Stomach (tissue), 9 donors: ENCODE results near the gene SMYD3. TPM values are rescaled to one million over a fixed set of nuclear protein-coding genes. Genes with fewer than 3 reads are reported as not detected.

Experiments
- DNase-seq, 2 donors: peaks; one replicate each; pipeline versions ENCODE4 v3.0.0 to v3.0.0-alpha.2; 2013 to 2019
- H3K27ac ChIP-seq, 5 donors: fragments of 200-600 bp in 4 of 5; sonication (generic) in 4 of 5; one replicate each; pipeline ENCODE4 v1.5.1; 2013 to 2019; ENCODE audit warnings: mild to moderate bottlenecking in 1 of 5, moderate library complexity in 1 of 5
- H3K27me3 ChIP-seq, 3 donors: fragments of 200-600 bp; sonication (generic); one replicate each; pipeline ENCODE4 v1.5.1; 2017 to 2019; ENCODE audit warnings: mixed run types in 1 of 3
- H3K36me3 ChIP-seq, 4 donors: fragments of 200-600 bp; sonication (generic); 1 replicate in 3 of 4; 2 replicates in 1 of 4; pipeline ENCODE4 v1.5.1; 2016 to 2019
- H3K4me1 ChIP-seq, 4 donors: fragments of 200-600 bp; sonication (generic); one replicate each; pipeline ENCODE4 v1.5.1; 2016 to 2019
- H3K4me3 ChIP-seq, 4 donors: fragments of 200-600 bp; sonication (generic) in 3 of 4; one replicate each; pipeline ENCODE4 v1.5.1; 2016 to 2019; ENCODE audit warnings: mild to moderate bottlenecking in 1 of 4
- H3K9me3 ChIP-seq, 4 donors: fragments of 200-600 bp; sonication (generic); one replicate each; pipeline ENCODE4 v1.5.1; 2016 to 2019
- EP300 ChIP-seq: sonication (generic); formaldehyde crosslinking; IDR thresholded peaks from one replicate; pipeline ENCODE4 v1.6.1; 2017; ENCODE audit warnings: antibody characterized with exemption
- POLR2A ChIP-seq, 4 donors: fragments of 450-650 bp; IDR thresholded peaks; one replicate each; pipeline ENCODE4 v1.6.1; 2016; ENCODE audit warnings: antibody characterized with exemption in 4 of 4, control low read depth in 2 of 4, mild to moderate bottlenecking in 1 of 4, moderate library complexity in 1 of 4
- POLR2AphosphoS5 ChIP-seq, 3 donors: sonication (generic); formaldehyde crosslinking; IDR thresholded peaks; one replicate each; pipeline ENCODE4 v1.6.1; 2016; ENCODE audit warnings: antibody characterized with exemption in 3 of 3
- WGBS, 5 donors: extraction: QIAGEN DNeasy Blood & Tissue Kit in 3 of 5; methylation state at CpG; one replicate each; pipeline versions ENCODE4 v1.1.5 to v1.1.7; 2013 to 2018; 5-methylcytosine and 5-hydroxymethylcytosine counted together
- intact Hi-C: fragments of 100-400 bp; cut with DNase I; formaldehyde crosslinking; loops from one replicate; pipeline ENCODE4 v1.15.1; 2023; ENCODE audit warnings: low total_unique reads
- polyA plus RNA-seq, 3 donors: library from polyadenylated mRNA; stranded (reverse); fragments of 200-250 nt; gene quantifications; one replicate each; pipeline ENCODE4 v1.2.3, GENCODE V29; 2013
- total RNA-seq, 5 donors: library from RNA; depleted of rRNA; stranded (reverse); fragments of >200 nt; gene quantifications; one replicate each; pipeline versions ENCODE4 v1.1.0 to v1.2.3, GENCODE V29; 2014 to 2016
- TF ChIP-seq, protein P1 (sequence below), 7 experiments: fragments of 450-650 bp in 4 of 7; fragments of 200-600 bp in 3 of 7; sonication (generic) in 3 of 7; IDR thresholded peaks; one replicate each; pipeline ENCODE4 v1.5.1; 2016 to 2019; ENCODE audit warnings: antibody characterized with exemption in 7 of 7, control low read depth in 2 of 7, mild to moderate bottlenecking in 1 of 7
- donor health status: healthy with polysubstance abuse.
- donor health status: Bipolar disorder and iron deficiency.
- donor health status: healthy.

SMYD3 gene
- total and polyA plus RNA-seq, 8 donors: 6.4 to 196 (median 27.8) TPM

DNA sequence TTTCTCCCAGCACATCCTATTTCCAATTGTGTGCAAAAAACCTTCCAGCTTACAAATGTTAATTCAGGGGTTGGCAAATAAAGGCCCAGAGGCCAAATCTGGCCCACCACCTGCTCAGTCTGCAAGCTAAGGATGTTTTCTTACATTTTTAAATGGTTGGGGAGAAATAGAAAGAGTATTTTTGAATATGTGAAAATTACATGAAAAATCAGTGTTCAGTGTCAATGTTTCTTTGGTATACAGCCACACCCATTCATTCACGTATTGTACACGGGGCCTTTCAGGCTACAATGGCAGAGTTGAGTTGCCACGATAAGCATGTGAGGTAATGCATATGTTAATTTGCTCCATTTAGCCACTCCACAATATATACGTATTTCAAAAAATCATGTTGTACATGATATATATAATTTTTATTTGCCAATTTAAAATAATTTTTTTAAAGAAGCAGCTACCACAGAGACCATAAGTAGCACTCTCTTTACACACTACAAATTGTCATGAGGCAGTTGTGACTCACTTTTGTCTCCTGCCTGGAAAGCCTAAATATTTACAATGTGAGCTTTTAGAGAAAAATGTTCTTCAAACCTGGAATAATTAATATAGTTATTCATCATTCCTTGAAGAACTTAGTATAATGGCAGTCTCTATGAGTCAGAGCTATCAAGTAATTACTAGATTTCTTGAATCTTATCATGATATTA lies 189.6 kb downstream of the SMYD3 start:
- no peaks in the 10 kb centered on the region for H3K9me3 ChIP-seq
- 87 to 92% (median 89%) methylated on average over 4 of the region's 4 CpGs for WGBS, 5 donors
- no peak for DNase-seq
- no peaks in the 10 kb centered on the region for H3K4me1 ChIP-seq
- TF ChIP-seq POLR2A (IDR thresholded peaks at IDR 0.05): no peak
- TF ChIP-seq POLR2AphosphoS5 (IDR thresholded peaks at IDR 0.05): no peak
- TF ChIP-seq, protein P1, sequence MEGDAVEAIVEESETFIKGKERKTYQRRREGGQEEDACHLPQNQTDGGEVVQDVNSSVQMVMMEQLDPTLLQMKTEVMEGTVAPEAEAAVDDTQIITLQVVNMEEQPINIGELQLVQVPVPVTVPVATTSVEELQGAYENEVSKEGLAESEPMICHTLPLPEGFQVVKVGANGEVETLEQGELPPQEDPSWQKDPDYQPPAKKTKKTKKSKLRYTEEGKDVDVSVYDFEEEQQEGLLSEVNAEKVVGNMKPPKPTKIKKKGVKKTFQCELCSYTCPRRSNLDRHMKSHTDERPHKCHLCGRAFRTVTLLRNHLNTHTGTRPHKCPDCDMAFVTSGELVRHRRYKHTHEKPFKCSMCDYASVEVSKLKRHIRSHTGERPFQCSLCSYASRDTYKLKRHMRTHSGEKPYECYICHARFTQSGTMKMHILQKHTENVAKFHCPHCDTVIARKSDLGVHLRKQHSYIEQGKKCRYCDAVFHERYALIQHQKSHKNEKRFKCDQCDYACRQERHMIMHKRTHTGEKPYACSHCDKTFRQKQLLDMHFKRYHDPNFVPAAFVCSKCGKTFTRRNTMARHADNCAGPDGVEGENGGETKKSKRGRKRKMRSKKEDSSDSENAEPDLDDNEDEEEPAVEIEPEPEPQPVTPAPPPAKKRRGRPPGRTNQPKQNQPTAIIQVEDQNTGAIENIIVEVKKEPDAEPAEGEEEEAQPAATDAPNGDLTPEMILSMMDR (IDR thresholded peaks at IDR 0.05): no peak
- TF ChIP-seq EP300: no peak
- intact Hi-C loops: no loop called here
- H3K4me3 ChIP-seq: no peak overlapping the region
- H3K27me3 ChIP-seq: no peaks in the 10 kb centered on the region
- no peak overlapping the region for H3K27ac ChIP-seq
- H3K36me3 ChIP-seq: no peaks in the 10 kb centered on the region

DNA sequence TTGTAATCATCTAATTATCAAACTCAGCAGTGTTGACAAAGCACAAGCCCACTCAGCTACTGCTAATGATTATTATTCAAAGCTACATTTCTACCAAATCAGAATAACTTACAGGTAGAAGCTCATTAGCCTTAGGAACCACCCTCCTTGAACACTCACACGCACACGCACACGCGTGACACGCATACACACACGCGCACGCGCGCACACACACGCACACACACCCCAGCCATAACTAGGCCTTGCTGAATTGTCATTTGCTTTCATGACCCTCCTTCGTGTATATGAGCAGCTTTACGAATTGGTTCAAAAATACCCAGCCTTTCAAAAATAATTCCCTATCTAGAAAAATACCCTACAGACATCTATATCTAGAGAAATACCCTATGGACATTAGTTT lies 195.6 kb downstream of the SMYD3 start:
- 94 to 99% (median 98%) methylated on average over 13 of the region's 13 CpGs for WGBS, 5 donors

DNA sequence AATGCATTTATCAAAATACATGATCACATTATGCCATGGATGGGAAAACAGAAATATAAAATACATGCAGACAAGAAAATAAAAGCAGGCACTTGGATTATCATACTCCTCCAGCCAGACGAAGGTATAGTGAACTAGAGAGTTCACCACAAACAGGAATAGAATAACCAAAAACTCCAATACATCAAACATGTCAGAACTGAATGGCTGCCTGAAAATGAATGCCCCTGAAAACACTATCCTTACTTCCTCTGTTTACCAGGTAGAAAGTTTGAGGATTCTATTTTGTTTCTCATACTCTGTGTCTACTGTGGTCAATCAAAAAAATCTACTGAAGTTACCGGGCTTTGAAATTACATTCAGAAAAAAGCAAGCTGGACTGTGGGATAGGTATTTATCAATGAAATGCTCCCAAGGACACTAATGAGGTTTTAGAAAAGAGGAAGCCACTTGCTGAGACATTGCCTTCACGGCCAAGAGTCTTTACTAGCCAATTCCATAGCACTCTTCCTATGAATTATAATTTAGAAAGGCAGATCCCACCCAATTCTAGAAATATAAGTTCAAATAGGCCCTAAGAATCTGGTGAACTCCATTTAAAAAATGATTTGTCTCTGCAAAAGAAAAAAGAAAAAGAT lies 197.7 kb downstream of the SMYD3 start:
- no peaks in the 10 kb centered on the region for H3K36me3 ChIP-seq
- DNase-seq: no peak
- no peaks in the 10 kb centered on the region for H3K27me3 ChIP-seq
- no peaks in the 10 kb centered on the region for H3K9me3 ChIP-seq
- H3K4me1 ChIP-seq: no peaks in the 10 kb centered on the region
- TF ChIP-seq, protein P1 (IDR thresholded peaks at IDR 0.05): no peak
- TF ChIP-seq EP300 (no peak), POLR2AphosphoS5 (IDR thresholded peaks at IDR 0.05) (no peak), POLR2A (IDR thresholded peaks at IDR 0.05) (no peak)
- intact Hi-C loops: no loop called here
- no peak overlapping the region for H3K4me3 ChIP-seq
- no peak overlapping the region for H3K27ac ChIP-seq
- WGBS, 5 donors: 85 to 90% (median 88%) methylated on average over 3 of the region's 3 CpGs

More for the DNA sequence above, 195.6 kb downstream of the SMYD3 start:
- Histone ChIP-seq H3K27ac (no peak overlapping the region), H3K4me1 (no peaks in the 10 kb centered on the region), H3K4me3 (no peak overlapping the region), H3K9me3 (no peaks in the 10 kb centered on the region), H3K27me3 (no peaks in the 10 kb centered on the region), H3K36me3 (no peaks in the 10 kb centered on the region)
- TF ChIP-seq, protein P1 (IDR thresholded peaks at IDR 0.05): no peak
- no peak for TF ChIP-seq POLR2AphosphoS5 (IDR thresholded peaks at IDR 0.05)
- no peak for TF ChIP-seq EP300
- TF ChIP-seq POLR2A (IDR thresholded peaks at IDR 0.05): no peak
- no peak for DNase-seq
- intact Hi-C loops: no loop called here

DNA sequence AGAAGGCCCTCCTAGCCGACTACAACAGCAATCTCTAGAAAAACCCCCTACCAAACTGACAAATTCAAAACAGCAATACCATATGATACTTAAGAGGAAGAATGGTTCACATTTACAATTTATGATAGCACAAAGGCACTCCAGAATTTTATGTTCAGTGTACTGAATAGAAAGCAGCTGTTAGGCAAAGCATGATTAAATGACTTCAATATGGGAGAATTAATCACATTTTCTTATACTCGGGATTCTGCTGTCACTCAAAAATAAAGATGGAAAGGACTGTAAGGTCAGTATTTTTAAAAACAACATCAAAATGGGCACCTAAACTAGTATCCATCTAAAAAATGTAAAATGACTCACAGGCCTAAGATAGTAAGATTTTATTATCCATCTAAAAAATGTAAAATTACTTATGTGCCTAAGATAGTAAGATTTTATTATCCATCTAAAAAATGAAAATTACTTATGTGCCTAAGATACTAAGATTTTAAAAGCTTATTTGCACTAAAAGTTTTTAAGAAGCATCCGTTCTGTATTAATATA lies 198.5 kb downstream of the SMYD3 start:
- H3K4me3 ChIP-seq: no peak overlapping the region
- no peaks in the 10 kb centered on the region for H3K36me3 ChIP-seq
- no peak overlapping the region for H3K27ac ChIP-seq
- WGBS, 5 donors: 92 to 96% (median 95%) methylated on average over 3 of the region's 3 CpGs
- no peaks in the 10 kb centered on the region for H3K9me3 ChIP-seq
- TF ChIP-seq POLR2A (IDR thresholded peaks at IDR 0.05) (no peak), EP300 (no peak), POLR2AphosphoS5 (IDR thresholded peaks at IDR 0.05) (no peak)
- TF ChIP-seq, protein P1 (IDR thresholded peaks at IDR 0.05): no peak
- DNase-seq: no peak
- intact Hi-C loops: no loop called here
- no peaks in the 10 kb centered on the region for H3K27me3 ChIP-seq
- H3K4me1 ChIP-seq: no peaks in the 10 kb centered on the region
